PC-3 (cell line): ENCODE results near the gene RNF126.

Experiments
- EZH2 ChIP-seq: fragments of 300-600 bp; sonication (generic); IDR thresholded peaks from one replicate; pipeline ENCODE4 v1.6.1; 2017; ENCODE audit warnings: antibody characterized with exemption, mild to moderate bottlenecking, low read length; ENCODE audit not compliant: unreplicated experiment
- EZH2phosphoT487 ChIP-seq: fragments of 300-600 bp; sonication (generic); IDR thresholded peaks from 2 replicates; pipeline ENCODE4 v1.6.1; 2018; ENCODE audit warnings: mild to moderate bottlenecking, antibody characterized with exemption, low read length, borderline replicate concordance
- TF ChIP-seq, protein P1 (sequence below): fragments of 300-600 bp; sonication (generic); conservative IDR thresholded peaks from 2 replicates; pipeline ENCODE4 v1.5.1; 2017; ENCODE audit warnings: antibody characterized with exemption, low read depth, mild to moderate bottlenecking, low read length

DNA sequence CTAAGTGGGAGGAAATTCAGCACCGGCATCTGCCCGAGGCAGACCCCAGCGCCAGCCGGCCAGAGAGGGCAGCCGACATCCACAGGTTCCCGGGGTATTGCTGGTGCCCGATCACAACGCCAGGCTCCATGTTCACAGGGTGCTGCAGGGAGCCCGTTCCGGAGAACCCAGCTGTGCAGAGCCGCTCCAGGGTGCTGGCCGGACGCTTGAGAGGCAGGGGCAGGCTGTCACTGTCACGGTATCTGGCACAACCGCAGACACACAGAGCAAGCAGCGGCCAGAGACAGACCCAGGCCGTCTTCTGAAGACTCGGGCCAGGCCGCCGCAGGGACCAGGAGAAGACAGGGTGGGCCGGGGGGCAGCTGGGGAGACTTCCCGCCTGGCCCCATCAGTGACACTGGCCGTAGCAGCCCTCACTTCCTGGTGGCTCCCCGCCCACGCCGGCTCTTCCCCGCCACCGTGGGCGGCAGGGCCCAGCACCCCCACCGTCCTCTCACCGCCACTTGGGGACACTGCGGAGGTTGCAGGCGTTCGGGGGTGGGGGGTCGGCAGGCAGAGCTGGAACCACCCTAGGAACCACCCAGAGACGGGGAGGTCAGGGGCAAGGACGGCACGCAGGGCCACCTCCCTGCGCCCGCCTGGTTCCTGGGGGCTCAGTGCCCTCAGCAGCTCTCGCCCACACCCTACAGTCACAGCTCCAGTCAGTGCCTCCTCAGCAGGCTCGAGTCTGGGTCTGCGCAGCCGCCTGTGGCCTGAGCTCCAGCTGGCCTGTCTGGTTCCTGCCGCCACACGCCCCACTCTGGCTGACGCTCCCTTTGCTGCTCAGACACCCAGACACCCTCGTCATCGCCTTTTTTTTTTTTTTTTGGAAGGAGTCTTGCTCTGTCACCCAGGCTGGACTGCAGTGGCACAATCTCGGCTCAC, 3.8 kb downstream of the RNF126 start:
- TF ChIP-seq, protein P1, sequence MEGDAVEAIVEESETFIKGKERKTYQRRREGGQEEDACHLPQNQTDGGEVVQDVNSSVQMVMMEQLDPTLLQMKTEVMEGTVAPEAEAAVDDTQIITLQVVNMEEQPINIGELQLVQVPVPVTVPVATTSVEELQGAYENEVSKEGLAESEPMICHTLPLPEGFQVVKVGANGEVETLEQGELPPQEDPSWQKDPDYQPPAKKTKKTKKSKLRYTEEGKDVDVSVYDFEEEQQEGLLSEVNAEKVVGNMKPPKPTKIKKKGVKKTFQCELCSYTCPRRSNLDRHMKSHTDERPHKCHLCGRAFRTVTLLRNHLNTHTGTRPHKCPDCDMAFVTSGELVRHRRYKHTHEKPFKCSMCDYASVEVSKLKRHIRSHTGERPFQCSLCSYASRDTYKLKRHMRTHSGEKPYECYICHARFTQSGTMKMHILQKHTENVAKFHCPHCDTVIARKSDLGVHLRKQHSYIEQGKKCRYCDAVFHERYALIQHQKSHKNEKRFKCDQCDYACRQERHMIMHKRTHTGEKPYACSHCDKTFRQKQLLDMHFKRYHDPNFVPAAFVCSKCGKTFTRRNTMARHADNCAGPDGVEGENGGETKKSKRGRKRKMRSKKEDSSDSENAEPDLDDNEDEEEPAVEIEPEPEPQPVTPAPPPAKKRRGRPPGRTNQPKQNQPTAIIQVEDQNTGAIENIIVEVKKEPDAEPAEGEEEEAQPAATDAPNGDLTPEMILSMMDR, result no peak
- no peak for TF ChIP-seq EZH2phosphoT487
- no peak for TF ChIP-seq EZH2
